Islet of Langerhans (tissue), 1 donor: ENCODE data around the gene FILIP1.

ENCODE experiments used
- FAIRE-seq: peaks from one replicate; lab custom pipeline; 2011; peaks lifted over from hg19 to GRCh38; lab: Jason Lieb, UNC

Gene FILIP1, protein sequence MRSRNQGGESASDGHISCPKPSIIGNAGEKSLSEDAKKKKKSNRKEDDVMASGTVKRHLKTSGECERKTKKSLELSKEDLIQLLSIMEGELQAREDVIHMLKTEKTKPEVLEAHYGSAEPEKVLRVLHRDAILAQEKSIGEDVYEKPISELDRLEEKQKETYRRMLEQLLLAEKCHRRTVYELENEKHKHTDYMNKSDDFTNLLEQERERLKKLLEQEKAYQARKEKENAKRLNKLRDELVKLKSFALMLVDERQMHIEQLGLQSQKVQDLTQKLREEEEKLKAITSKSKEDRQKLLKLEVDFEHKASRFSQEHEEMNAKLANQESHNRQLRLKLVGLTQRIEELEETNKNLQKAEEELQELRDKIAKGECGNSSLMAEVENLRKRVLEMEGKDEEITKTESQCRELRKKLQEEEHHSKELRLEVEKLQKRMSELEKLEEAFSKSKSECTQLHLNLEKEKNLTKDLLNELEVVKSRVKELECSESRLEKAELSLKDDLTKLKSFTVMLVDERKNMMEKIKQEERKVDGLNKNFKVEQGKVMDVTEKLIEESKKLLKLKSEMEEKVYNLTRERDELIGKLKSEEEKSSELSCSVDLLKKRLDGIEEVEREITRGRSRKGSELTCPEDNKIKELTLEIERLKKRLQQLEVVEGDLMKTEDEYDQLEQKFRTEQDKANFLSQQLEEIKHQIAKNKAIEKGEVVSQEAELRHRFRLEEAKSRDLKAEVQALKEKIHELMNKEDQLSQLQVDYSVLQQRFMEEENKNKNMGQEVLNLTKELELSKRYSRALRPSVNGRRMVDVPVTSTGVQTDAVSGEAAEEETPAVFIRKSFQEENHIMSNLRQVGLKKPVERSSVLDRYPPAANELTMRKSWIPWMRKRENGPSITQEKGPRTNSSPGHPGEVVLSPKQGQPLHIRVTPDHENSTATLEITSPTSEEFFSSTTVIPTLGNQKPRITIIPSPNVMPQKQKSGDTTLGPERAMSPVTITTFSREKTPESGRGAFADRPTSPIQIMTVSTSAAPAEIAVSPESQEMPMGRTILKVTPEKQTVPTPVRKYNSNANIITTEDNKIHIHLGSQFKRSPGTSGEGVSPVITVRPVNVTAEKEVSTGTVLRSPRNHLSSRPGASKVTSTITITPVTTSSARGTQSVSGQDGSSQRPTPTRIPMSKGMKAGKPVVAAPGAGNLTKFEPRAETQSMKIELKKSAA (N-terminal part only)

DNA sequence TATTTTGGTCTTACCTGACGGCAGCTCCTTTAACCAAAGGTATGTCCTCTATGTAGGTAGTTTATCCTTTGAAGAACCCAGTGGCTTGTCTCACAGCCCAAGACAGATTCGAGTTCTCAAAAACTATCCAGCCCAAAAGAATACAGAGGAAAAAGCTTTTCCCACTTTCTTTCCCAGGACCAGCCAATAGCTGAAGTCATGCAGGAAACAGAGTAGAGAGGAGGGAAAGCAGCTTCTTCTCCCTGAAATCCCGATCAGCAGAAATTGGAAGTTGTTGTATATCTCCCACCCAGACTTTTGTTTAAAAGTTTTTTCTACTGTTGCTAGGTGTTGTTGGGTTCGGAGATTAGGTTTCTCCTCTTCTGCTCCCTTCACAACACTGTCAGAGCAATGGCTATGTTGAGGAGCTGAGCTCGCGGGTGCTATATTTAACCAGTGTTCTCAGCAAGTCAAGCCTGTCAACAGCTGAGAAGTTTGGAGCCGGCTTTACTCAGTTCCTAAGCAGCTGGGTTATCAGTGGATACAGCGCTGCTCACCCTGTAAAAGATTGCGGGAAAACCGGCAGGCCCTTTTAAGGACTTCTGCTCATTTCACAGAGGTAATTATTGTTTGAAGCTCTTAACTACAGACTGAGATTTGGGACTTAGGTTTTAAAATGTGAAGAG lies at the start of gene FILIP1:
TSS of gene FILIP1 (minus strand) at position 401 of the 665 bp plus-strand sequence. CDS start 78,828 bp downstream, outside the sequence.
- FAIRE-seq: no peak

DNA sequence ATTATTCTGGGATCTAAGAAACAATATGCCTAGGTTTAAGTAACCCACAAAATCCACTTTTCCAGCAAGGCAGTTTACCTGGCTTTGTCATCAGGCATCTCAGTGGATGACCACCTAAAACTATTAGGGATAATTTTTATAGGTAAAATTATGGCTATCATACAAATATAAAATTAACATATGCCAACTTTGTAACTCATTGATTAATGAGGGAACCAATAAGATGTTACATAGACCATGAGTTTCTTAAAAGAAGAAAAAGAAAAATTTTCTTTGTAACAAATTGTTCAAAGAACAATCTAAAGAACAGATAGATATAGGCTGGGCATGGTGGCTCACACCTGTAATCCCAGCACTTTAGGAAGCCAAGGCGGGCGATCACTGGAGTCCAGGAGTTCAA lies 49.7 kb upstream of the FILIP1 start:
- FAIRE-seq: no peak

DNA sequence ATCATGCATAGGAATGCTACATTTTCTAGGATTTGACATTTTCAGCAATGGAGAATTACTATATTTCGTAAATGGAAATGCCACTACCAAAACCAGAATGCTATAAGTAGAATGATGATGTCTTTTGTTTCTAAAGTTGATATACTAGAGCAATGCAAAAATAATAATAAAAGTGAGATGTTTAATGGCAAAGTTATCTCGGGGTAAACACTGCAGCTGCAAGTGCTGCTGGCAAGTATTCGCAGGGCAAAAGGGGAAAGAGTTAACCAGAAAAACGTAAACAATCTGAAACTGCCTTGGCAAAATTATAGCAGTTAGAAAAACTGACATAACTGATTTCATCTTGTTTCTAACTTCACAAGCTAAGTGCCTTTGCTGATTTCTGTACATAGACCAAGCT lies 45.5 kb upstream of the FILIP1 start:
- FAIRE-seq: no peak

DNA sequence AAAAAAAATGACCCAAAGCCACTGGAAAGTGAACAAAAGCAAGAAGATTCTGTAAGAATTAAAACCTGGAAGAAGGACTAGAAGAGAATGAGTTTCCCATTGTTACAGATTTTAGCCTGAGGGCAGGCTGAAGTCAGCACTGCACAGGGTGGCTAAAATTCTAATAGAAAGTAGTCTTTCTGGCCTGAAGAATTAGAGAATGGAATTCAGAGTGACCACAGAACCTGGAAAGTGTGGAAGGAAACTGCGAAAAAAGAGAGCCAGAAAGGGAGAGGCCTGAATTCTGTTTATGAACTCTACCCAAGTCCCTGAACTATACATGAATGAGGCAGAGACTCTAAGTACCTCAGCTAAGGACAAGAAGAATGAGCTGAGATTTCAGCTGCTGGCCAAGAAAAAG lies 38.9 kb upstream of the FILIP1 start:
- no peak for FAIRE-seq

DNA sequence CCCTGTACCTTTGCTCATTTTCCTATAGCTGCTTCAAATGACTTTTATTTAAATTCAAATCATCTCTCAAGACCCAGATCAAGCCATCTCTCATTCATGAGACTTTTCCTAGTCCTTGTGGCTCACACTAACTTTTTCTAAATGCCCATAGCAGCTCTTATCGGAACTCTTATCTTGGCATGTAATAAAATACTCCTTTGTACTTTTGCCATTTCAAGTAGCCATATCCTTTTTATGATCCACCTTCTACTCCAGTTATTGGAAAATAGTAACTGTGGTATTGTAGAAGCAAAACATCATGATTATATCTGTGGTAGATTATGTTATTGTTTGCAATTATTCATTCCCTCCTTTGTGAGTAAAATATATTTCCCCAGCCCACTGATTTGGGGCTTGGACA lies 37.6 kb upstream of the FILIP1 start:
- no peak for FAIRE-seq

DNA sequence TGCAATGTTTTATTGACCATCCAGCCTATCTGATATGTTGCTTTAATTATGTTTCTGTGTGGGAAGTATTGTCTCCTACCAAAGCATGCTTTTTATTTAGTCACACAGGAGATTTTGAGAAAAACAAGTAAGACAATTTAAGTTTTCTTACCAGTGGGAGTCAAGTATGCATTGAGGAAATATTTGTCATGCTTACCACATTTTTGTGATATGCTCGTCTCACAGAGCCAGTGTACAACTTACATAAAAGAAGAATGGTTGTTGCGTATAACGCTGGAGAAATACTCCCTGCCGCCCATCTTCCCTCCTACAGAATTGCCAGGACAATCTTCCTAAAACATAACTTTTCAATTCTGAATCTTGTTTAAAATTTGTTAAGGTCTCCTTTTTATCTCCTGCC lies 37.1 kb upstream of the FILIP1 start:
- FAIRE-seq: no peak

DNA sequence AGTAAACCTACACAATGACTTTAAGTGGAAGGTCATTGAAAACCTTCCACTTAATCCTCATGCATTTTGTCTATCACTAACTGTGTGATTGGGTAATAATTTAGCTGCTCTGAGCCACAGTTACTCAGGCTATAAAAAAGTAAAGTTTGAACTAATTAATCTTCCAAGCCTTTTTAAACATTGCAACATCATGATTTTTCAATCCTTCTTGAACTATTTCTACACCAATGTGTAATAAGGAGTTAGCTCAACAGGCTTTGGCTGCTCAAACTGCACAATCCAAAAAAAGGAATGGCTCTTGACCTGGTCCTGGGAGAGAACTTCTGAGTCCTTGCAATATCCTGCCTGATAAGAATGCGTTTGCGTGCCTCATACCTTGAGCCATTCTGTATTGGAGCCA lies 34.8 kb upstream of the FILIP1 start:
- no peak for FAIRE-seq

DNA sequence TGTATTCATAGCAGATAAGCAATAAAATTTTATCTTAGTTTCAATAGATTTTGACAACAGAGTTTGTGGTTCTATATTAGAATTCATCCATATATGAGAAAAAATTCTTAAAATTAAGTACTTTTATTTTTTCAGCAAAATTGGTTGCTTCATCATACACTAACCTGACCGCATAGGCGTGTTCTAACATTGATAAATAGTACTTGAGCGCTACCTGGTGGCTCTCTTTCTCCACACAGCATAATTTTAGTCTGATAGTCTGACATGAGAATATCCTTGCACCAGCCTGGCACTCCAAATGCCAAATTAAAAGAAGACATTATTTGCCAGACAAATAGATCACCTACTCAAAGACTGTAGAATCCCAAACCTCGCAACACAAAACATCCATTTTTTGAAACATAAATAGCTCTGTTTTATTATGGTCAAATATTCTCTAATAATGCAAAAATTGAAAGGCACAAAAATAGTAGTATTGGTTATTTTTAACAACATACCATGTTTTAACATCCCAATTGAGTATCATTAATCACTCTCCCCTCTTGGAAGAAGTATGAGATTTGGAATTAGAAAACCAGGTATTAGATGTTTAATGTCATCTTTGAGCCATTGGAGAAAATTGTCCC lies 33.0 kb upstream of the FILIP1 start:
- FAIRE-seq: peak; percentile 99

DNA sequence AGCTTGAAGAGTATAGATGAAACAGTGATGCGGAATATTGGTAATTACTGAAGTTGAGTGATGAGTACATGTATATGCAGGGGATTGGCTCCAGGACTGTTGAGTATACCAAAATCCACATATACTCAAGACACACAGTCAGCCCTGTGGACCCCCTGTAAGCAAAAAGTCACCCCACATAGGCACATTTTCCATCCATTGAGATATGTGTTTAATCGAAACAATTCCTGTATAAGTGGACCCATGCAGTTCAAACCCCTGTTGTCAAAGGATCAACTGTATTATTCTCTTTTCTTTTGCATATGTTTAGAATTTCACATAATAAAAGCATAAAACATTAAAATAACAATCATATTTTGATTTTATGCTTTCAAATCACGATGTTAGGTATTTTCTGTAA lies 32.1 kb upstream of the FILIP1 start:
- FAIRE-seq: no peak

DNA sequence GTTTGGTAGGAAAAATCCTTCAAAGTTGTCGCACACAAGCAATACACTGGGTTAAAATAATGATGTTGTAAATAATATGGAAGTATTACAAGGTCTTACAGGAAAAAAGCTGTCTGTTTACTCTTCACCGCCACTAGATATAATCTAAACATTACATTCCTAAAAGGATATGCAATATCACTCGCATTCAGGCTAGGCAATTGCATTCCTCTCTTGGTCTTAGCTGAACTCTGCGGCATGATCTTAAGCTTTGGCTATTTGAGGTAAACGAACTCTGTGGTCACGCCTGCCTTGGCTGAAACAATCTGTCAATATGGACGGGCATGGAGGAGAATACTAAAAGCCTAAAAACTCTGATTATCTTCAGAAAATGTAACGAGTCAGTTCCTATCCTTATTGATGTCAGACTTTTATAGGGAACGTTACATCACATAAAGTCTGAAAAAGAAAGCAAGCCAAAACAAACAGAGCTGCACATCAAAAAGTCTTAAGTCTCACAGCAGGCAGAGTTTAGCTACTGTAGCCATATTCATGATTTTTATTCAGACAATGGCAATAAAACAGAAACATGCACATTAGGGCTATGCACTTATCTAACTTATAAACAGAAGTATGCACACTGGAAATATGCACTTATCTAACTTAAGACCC lies 30.8 kb upstream of the FILIP1 start:
- FAIRE-seq: no peak

DNA sequence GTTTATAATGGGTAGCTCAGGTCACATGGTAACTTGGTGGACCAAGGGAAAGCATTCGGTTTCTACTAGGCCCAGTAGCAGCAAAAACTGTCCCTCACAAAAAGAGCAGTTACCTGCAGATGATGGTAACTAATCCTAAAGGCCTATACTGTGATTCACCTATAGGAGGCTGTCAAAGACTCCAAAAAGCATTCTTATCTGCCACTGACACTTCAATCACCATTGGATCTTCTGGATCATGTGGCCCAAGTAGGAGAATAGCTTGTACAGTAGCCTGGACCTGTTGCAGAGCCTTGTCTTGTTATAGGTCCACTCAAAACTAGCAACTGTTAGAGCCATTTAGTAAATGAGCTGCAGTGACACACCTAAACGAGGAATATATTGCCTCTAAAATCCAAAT lies 23.2 kb upstream of the FILIP1 start:
- FAIRE-seq: no peak

DNA sequence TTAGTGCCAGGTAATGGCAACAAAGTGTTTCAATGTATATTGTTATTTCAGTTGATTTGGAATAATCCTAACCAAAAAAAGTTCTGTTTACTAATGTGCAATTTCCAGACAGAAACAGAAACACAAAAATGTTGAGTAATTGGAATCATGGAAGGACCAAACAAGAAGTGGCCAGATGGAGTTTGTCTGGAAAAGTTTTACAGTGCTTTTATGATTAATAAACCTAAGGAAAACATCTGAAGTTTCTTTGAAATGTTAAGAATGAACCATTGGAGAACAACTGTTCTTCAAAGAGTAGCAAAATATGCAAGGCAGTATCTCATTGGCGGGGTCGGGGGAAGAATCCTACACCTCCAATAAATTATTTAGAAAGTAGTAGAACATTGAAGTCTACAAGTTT lies 19.0 kb upstream of the FILIP1 start:
- FAIRE-seq: no peak

DNA sequence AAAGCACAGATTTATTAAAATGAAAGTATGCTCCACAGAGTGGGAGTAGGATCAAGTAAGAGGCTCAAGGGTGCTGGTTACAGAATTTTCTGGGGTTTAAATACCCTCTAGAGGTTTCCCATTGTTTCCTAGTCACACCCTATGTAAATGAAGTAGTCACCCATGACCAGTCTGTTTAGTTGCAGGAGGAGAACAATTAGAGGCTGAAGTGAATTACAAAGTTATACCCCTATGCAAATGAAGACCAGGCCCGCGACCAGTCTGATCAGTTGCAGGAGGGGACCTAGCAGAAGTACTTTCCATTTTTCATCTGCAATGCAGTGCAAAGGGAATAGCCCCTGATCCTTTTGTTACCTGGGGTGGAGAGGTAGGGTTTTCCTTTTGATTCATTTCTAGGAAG lies 11.8 kb upstream of the FILIP1 start:
- FAIRE-seq: no peak

DNA sequence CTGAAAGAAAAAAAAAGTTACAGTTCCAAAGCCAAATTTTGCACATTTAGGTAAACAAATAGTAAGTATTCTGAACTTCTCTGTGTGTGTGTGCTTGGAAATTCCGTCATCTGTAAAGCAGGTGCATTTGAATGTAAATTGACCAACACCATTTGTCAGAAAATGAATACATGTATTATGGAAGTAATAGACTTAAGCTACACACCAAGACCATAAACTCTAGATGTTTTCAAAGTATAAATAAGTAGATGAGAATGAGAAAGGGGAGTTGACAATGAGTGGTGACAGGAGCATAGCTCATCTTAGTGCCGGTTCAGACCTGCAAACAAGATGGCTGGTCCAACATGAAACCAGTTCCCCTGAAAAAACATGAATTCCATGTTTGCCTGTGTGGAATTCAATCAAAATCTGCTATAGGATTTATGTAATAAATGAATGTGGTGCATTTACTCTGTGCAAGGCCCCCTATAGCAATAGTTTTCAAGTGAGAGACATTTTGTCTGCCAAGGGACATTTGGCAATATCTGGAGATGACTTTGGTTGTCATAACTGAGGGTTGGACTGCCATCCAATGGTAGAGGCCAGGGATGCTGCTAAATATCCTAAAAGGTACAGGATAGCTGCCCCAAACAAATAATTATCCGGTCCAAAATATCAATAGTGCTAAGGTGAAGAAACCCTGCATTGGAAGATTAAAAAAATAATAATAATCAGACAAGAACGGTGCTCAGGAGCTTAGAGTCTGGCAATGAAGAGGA lies 11.0 kb upstream of the FILIP1 start:
- FAIRE-seq: no peak

DNA sequence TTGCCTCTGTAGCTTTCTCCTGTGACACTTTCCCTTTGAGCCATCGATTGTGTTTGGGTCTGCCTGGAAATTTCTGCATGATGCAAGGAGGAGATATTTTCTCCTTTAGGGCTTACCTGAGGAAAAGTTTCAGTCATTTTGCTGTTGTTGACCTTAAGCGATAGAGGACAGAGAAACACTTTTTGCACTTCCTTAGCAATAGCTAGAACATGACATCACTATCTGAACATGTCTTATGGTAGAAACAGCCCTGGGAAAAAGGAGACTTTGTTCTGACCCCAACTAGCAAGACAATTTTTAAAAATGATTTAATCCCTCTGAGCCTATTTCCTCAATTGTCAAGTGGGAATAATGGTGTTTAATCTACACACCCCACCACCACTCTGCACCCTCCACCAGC lies 9.7 kb upstream of the FILIP1 start:
- no peak for FAIRE-seq

DNA sequence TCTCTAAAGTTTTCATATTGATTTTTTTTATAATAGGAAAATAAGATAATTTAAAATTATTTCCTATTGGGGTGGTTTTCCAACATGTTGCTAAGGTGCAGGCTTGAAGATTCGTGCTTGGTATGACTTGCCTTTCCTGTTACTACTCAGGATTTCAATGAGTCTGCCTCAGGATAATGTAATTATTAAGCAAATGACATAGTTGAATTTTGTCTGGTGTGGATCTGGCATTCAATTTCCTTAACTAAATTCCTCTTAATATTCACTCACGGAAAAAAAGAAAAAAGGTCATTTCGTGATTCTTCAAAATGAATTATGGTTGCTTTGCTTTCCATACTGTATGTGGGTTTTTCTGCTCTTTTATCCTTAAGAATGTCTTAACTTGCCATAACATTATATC lies 9.3 kb upstream of the FILIP1 start:
- FAIRE-seq: no peak

DNA sequence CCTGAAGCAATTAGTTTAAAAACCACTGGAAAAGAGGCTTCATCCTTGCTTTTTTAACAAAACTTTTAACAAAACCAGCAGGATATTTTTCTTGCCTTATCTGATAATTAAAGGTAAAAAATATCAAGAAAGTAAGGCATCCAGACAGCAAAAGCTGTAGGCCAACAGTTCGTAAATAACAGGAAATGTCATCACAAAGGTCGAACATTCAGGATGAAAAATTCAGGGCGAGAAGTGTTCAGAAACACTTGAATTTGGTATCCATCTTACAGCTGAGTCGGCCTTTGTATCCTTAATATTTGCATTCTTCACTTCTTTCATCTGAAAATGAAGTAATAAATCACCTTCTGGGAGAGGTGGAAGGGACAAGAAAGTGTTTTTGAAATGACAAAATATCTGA lies 8.2 kb upstream of the FILIP1 start:
- FAIRE-seq: no peak

DNA sequence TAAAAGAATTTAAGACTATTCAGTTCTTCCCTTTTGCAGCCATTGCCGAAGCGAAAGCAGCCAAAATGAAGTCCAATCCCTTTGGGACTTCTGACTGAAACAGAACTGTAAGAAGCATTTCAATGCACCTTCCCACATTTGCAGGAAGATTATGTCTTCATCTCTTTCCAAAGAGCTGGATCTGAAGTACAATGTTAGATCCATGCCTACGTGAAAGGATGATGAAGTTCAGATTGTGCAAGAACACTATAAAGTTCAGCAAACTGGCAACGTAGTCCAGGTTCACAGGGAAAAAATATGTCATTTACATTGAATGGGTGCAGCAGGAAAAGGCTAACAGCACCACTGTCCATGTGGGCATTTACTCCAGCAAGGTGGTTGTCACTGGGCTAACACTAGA lies 6.0 kb upstream of the FILIP1 start:
- FAIRE-seq: no peak

DNA sequence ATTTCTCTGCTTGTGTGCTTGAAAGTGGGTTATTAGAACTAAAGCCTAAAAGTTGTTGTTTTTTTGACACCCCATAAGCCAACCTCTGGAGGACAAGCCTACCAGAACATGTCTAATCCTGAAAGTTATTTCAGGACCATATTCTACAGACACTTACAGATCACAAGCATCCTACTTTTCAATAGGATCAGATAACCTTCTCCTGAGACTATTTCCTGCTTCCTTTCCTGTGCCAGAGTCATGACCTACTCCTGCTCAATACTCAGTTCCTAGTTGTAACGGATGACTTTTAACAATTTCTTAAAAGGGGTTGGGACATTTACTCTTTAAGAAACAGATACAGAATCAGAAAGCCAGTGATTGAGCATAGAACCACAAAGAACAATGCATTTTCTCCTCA lies 5.3 kb upstream of the FILIP1 start:
- FAIRE-seq: no peak

DNA sequence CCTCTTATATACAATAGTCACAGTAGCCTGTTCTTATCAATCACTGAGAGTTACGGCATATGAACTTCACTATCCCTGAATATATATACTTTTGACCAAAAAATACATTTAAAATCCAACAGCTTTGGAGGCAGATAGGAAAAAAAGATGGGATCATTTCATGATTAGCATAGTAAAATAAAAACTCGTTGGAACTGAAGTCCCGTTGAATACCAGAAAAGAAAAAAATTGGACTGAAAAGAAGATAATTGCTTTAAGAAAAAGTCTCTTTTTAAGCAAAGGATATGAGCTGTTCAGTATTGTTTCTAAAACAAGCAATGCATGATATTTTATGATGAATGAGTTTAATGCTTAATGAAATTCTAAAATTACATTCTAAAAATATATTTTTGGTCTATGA lies 4.4 kb upstream of the FILIP1 start:
- FAIRE-seq: no peak

DNA sequence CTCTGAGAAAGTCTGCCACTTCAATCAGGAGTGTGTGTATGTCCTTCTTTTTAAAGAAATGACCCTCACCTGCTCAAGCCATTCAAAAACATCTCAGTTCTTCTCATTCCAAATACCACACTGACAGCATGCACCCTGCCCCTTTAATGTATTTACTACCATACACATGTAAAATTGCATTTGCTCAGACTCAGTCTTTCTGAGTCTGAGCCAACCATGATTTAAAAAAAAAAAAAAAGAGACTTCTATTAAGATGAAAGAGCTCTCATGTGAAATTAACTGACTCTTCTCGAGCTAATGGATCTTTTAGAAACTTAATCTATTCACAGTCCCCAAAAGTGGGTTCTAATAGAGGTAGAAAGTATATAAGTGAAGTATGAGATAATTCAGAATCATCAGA lies 1.4 kb upstream of the FILIP1 start:
- no peak for FAIRE-seq
